ENCODE measurements around the gene MED13L. TPM values are rescaled to one million over a fixed set of nuclear protein-coding genes. Genes with fewer than 3 reads are reported as not detected.

Gene MED13L
- total and polyA plus RNA-seq, 2 donors (not counting 3 experiments of a cell fraction or from before 2014, with no cell fraction given), result 27.4 to 93.6 TPM

DNA sequence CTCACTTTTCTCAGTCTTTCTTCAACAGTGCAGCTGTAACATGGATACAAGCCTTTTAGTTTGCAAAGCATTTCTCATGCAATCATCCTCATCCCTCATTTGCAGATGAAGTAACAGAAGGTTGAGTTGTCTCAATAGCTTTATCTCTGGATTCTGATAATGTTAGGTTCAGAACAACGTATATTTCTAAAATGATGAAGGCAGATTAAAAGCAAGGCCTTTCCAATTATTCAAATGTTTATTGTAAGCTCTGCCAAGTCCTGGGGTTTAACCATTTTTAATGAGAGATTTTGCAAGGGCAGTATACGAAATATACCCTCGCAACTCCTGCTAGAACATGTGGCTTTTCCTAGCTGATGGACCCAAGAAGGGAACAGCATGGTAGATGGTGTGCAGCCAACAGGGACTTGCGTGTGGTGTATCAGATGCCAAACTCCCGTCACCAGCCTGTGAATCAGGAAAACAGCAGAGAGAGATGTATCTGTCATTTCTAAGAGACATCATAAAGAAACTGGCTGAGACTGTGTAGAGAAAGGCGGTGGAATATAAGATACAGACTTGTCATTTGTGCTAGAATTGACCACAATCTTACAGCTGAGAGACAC is 319.7 kb downstream of the MED13L start:
- Histone ChIP-seq H3K9ac (replicated peaks; ENCODE audit: extremely low read depth, insufficient read depth, low read length) (no peak overlapping the region), H3K4me1 (ENCODE audit: control insufficient read depth, extremely low read depth, insufficient read depth, low read length) (no peaks in the 10 kb centered on the region), H3K79me2 (ENCODE audit: control insufficient read depth, insufficient read depth, low read length) (no peaks in the 10 kb centered on the region), H2AFZ (ENCODE audit: low read depth, low read length) (no peak overlapping the region), H3K9me3 (replicated peaks; ENCODE audit: control insufficient read depth, insufficient read depth, low read length) (no peaks in the 10 kb centered on the region), H3K4me3 (replicated peaks in 1 of 3; ENCODE audit: insufficient read depth in 1 of 3, low read depth in 1 of 3, low read length in 3 of 3) (no peak overlapping the region), H3K36me3 (ENCODE audit: control insufficient read depth in 2 of 2, extremely low read depth in 1 of 2, insufficient read depth in 2 of 2, low read length in 2 of 2) (peaks cover 8 to 16% of the 10 kb centered on the region in 2 experiments), H4K20me1 (replicated peaks; ENCODE audit: control insufficient read depth, extremely low read depth, insufficient read depth, low read length) (no peaks in the 10 kb centered on the region), H3K9me1 (replicated peaks; ENCODE audit: control insufficient read depth, extremely low read depth, insufficient read depth, low read length) (no peaks in the 10 kb centered on the region), H3K4me2 (ENCODE audit: insufficient read depth, low read length) (no peak overlapping the region), H3K27ac (ENCODE audit: insufficient read depth, low read depth, low read length) (no peak overlapping the region), H3K27me3 (ENCODE audit: control insufficient read depth in 2 of 2, insufficient read depth in 2 of 2, low read length in 2 of 2) (no peaks in the 10 kb centered on the region)
- TF ChIP-seq POLR2A (IDR thresholded peaks at IDR 0.05; ENCODE audit: low read depth, low read length) (no peak), EZH2 (IDR thresholded peaks at IDR 0.05; ENCODE audit: borderline replicate concordance, low read depth, low read length, severe bottlenecking) (no peak), GATA2 (IDR thresholded peaks at IDR 0.05; ENCODE audit: insufficient read depth, insufficient read length, low read depth, low read length) (no peak), JUN (IDR thresholded peaks at IDR 0.05; ENCODE audit: borderline replicate concordance, insufficient read depth, insufficient read length, low read depth) (no peak), MAX (IDR thresholded peaks at IDR 0.05; ENCODE audit: insufficient read depth, insufficient read length) (no peak), POLR2AphosphoS5 (IDR thresholded peaks at IDR 0.05; ENCODE audit: insufficient read depth, low read depth, low read length) (no peak), FOS (IDR thresholded peaks at IDR 0.05; ENCODE audit: borderline replicate concordance, insufficient read depth, low read length) (no peak), MYC (IDR thresholded peaks at IDR 0.05; ENCODE audit: low read depth, low read length) (no peak)
- TF ChIP-seq, protein P1, sequence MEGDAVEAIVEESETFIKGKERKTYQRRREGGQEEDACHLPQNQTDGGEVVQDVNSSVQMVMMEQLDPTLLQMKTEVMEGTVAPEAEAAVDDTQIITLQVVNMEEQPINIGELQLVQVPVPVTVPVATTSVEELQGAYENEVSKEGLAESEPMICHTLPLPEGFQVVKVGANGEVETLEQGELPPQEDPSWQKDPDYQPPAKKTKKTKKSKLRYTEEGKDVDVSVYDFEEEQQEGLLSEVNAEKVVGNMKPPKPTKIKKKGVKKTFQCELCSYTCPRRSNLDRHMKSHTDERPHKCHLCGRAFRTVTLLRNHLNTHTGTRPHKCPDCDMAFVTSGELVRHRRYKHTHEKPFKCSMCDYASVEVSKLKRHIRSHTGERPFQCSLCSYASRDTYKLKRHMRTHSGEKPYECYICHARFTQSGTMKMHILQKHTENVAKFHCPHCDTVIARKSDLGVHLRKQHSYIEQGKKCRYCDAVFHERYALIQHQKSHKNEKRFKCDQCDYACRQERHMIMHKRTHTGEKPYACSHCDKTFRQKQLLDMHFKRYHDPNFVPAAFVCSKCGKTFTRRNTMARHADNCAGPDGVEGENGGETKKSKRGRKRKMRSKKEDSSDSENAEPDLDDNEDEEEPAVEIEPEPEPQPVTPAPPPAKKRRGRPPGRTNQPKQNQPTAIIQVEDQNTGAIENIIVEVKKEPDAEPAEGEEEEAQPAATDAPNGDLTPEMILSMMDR (IDR thresholded peaks at IDR 0.05; ENCODE audit: extremely low read depth in 1 of 2, insufficient read depth in 1 of 2, low read depth in 1 of 2, low read length in 2 of 2), result no peak
- POLR2A ChIA-PET, result no interaction called here
- intact Hi-C loops (cut with micrococcal nuclease) (no loop called here), dilution Hi-C loops (cut with MboI; ENCODE audit: extremely low pct_ligation_motif_present, low sequenced_read_pairs) (no loop called here)
- FAIRE-seq (no peak), DNase-seq (ENCODE audit: low read depth, low spot score) (no peak)
- BruUV-seq (replicated peaks), result no TSS peak
- CTCF ChIA-PET, result interaction anchor here (0.9 to 2.0 kb wide), 3 partner anchors 9 to 1977 kb away, joined by 4 to 6 read pairs (median 5); no protein-coding TSS in a partner anchor
